A673 (cell line): Measurements from ENCODE around the gene HPX. TPM values are rescaled to one million over a fixed set of nuclear protein-coding genes. Genes with fewer than 3 reads are reported as not detected.

Experiments
- BruUV-seq: library from RNA; stranded (reverse); fragments of 400-500 nt; replicated peaks from 2 replicates; lab custom pipeline; 2021; lab: Mats Ljungman, UMichigan
- CTCF ChIA-PET: fragments of 300-600 bp; sonication (Branson Sonifier 250); formaldehyde crosslinking; loops from one replicate; lab custom pipeline; 2022; ENCODE audit warnings: antibody characterized with exemption; lab: Charles Lee
- POLR2A ChIA-PET: fragments of 300-600 bp; sonication (Branson Sonifier 250); formaldehyde crosslinking; loops from one replicate; lab custom pipeline; 2022; ENCODE audit warnings: antibody characterized with exemption; ENCODE audit not compliant: low non-redundant PET; lab: Charles Lee
- DNase-seq: peaks from one replicate; pipeline ENCODE4 v3.0.0-alpha.2; 2015; ENCODE audit warnings: low spot score
- H3K27ac ChIP-seq: fragments of 200-600 bp; sonication (generic); 2 replicates; pipeline ENCODE4 v1.5.1; 2016; ENCODE audit warnings: mixed run types, low read depth, mild to moderate bottlenecking, mixed read lengths, antibody characterized with exemption, low read length; ENCODE audit not compliant: poor library complexity, severe bottlenecking
- H3K27me3 ChIP-seq: fragments of 200-600 bp; sonication (generic); replicated peaks from 2 replicates; pipeline ENCODE4 v1.6.1; 2017; ENCODE audit warnings: mixed run types, low read depth, mild to moderate bottlenecking, mixed read lengths, antibody characterized with exemption, low read length; ENCODE audit not compliant: insufficient read depth, poor library complexity
- H3K36me3 ChIP-seq: fragments of 200-600 bp; sonication (generic); 2 replicates; pipeline ENCODE4 v1.6.1; 2016; ENCODE audit warnings: mixed run types, mild to moderate bottlenecking, mixed read lengths, antibody characterized with exemption, low read length; ENCODE audit not compliant: insufficient read depth, poor library complexity, severe bottlenecking
- H3K4me1 ChIP-seq: fragments of 200-600 bp; sonication (generic); 2 replicates; pipeline ENCODE4 v1.6.1; 2017; ENCODE audit warnings: mixed run types, mild to moderate bottlenecking, mixed read lengths, antibody characterized with exemption, low read length; ENCODE audit not compliant: insufficient read depth, poor library complexity, severe bottlenecking
- H3K4me3 ChIP-seq: fragments of 200-600 bp; sonication (generic); 2 replicates; pipeline ENCODE4 v1.5.1; 2016; ENCODE audit warnings: low read depth, mixed run types, mild to moderate bottlenecking, mixed read lengths, low read length; ENCODE audit not compliant: poor library complexity, severe bottlenecking
- H3K9me3 ChIP-seq: fragments of 200-600 bp; sonication (generic); 2 replicates; pipeline ENCODE4 v1.6.1; 2016; ENCODE audit warnings: mixed run types, low read depth, mild to moderate bottlenecking, mixed read lengths, antibody characterized with exemption, low read length; ENCODE audit not compliant: poor library complexity, severe bottlenecking
- CTCF ChIP-seq: fragments of 300-800, 200-600 bp; sonication (generic); conservative IDR thresholded peaks from 2 replicates; pipeline ENCODE4 v1.5.1; 2017; ENCODE audit warnings: low read depth, mild to moderate bottlenecking, antibody characterized with exemption, low read length, moderate library complexity, mixed read lengths
- EZH2 ChIP-seq: fragments of 200-600 bp; sonication (generic); IDR thresholded peaks from 2 replicates; pipeline ENCODE4 v1.6.1; 2017; ENCODE audit warnings: borderline replicate concordance, low read depth, mild to moderate bottlenecking, mixed read lengths, antibody characterized with exemption, low read length; ENCODE audit not compliant: poor library complexity, severe bottlenecking
- intact Hi-C: fragments of 100-400 bp; cut with micrococcal nuclease; formaldehyde crosslinking; loops from one replicate; pipeline ENCODE4 v1.10.0; 2022; ENCODE audit not compliant: unreplicated experiment
- total RNA-seq: library from RNA; stranded (reverse); gene quantifications from 2 replicates; pipeline ENCODE4 v1.2.3, GENCODE V29; 2021

Gene HPX
- total RNA-seq, 1 experiment from 2014 or later: 4.5 TPM

DNA sequence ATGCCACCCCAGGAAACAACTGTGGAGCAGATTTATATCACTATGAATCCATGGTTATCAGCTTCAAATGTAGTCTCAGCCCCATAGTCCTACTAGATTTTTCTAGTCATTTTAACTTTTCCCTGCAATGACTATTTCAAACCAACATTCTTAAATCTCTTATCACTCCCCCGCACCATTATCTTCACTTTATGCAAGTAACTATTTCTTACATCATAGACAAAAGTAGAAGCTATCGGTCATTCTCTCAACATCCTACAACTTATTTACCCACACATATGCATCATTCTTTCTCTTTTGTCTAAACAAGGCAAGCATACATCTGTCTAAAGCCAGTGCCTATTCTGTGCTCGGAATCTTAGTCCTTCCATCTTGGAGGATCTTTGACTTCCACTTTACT, 44.9 kb upstream of the HPX start:
- intact Hi-C loops: no loop called here
- POLR2A ChIA-PET: no interaction called here

DNA sequence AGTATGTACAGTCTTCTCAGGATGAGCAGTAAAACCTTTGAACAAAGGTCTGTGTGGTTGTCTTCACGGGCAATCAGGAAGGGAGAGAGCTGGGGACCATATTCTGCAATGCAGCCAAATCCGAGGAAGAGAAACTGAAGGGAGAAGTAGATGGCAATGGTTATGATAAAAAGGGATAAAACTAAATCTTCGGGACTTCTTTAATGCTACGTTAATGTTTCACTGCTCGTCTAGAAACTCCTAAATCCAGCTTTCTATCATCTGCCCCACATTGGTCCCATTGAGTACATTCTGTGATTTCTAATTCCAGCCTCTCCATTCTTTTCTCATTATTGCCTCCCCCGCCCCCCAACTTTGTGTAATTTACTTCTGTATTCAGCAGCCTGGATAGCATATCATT, 42.2 kb upstream of the HPX start:
- ChIA-PET POLR2A (no interaction called here), CTCF (no interaction called here)

More for the DNA sequence above, 44.9 kb upstream of the HPX start:
- CTCF ChIA-PET: no interaction called here
- TF ChIP-seq EZH2 (no peak), CTCF (no peak)
- no peaks in the 10 kb centered on the region for H3K27me3 ChIP-seq
- DNase-seq: no peak
- BruUV-seq: no TSS peak
- no peak overlapping the region for H3K27ac ChIP-seq
- H3K36me3 ChIP-seq: peaks cover 55% of the 10 kb centered on the region
- H3K4me1 ChIP-seq: peaks cover 9% of the 10 kb centered on the region
- no peaks in the 10 kb centered on the region for H3K9me3 ChIP-seq
- no peak overlapping the region for H3K4me3 ChIP-seq

DNA sequence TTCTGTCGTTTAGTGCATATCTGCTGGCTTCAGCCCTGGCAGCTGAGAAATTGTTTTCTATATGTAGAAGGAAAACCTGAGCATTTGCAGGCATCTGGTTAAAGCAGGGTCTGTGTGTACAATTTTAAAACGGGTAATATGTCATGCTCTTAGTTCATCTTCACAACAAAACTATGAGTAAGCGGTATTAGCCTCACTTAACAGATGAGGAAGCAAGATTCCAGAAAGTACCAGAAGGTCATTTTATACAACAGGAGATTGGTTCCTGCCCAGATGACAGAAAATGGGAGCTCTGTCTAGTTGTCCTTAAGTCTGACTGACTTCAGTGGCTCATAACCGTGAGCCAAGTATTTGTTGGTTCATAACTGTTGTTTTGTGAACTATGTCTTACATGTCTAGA, 41.7 kb upstream of the HPX start:
- intact Hi-C loops: loop anchor here (5.0 kb wide), 1 partner anchor 125 kb away; no protein-coding TSS in a partner anchor
- no TSS peak for BruUV-seq
- Histone ChIP-seq H3K27ac (peak overlapping the region; percentile 97), H3K36me3 (peaks cover 73% of the 10 kb centered on the region), H3K4me3 (peak overlapping the region; percentile 88), H3K9me3 (no peaks in the 10 kb centered on the region), H3K27me3 (no peaks in the 10 kb centered on the region), H3K4me1 (peaks cover 9% of the 10 kb centered on the region)
- POLR2A ChIA-PET: no interaction called here
- CTCF ChIA-PET: interaction anchor here (1.0 kb wide), 1 partner anchor 12 kb away, joined by 3 read pairs; no protein-coding TSS in a partner anchor
- no peak for DNase-seq
- TF ChIP-seq EZH2 (no peak), CTCF (no peak)

More for the DNA sequence above, 42.2 kb upstream of the HPX start:
- no TSS peak for BruUV-seq
- Histone ChIP-seq H3K27me3 (no peaks in the 10 kb centered on the region), H3K36me3 (peaks cover 74% of the 10 kb centered on the region), H3K4me1 (peaks cover 9% of the 10 kb centered on the region), H3K9me3 (no peaks in the 10 kb centered on the region), H3K4me3 (no peak overlapping the region), H3K27ac (no peak overlapping the region)
- TF ChIP-seq EZH2 (no peak), CTCF (no peak)
- intact Hi-C loops: loop anchor here (5.0 kb wide), 1 partner anchor 124 kb away; no protein-coding TSS in a partner anchor
- DNase-seq: no peak
